ENCODE data around the gene HACD2. TPM values are rescaled to one million over a fixed set of nuclear protein-coding genes. Genes with fewer than 3 reads are reported as not detected.

Gene HACD2
- total and polyA plus RNA-seq, 2 donors (not counting 3 experiments of a cell fraction or from before 2014, with no cell fraction given), result 17.0 to 20.9 TPM

GRCh38 chr3:123562547-123562946 is 22.3 kb downstream of the HACD2 start:
- no peak for FAIRE-seq

More at GRCh38 chr3:123562547-123562946, 22.3 kb downstream of the HACD2 start:
- Histone ChIP-seq H3K4me3 (replicated peaks in 1 of 3; ENCODE audit: insufficient read depth in 1 of 3, low read depth in 1 of 3, low read length in 3 of 3) (no peak overlapping the region), H3K79me2 (ENCODE audit: control insufficient read depth, insufficient read depth, low read length) (no peaks in the 10 kb centered on the region), H3K9me3 (replicated peaks; ENCODE audit: control insufficient read depth, insufficient read depth, low read length) (no peaks in the 10 kb centered on the region), H3K9ac (replicated peaks; ENCODE audit: extremely low read depth, insufficient read depth, low read length) (no peak overlapping the region), H3K36me3 (ENCODE audit: control insufficient read depth in 2 of 2, extremely low read depth in 1 of 2, insufficient read depth in 2 of 2, low read length in 2 of 2) (peaks cover 0 to 2% of the 10 kb centered on the region in 2 experiments), H3K9me1 (replicated peaks; ENCODE audit: control insufficient read depth, extremely low read depth, insufficient read depth, low read length) (no peaks in the 10 kb centered on the region), H3K27ac (ENCODE audit: insufficient read depth, low read depth, low read length) (no peak overlapping the region), H4K20me1 (replicated peaks; ENCODE audit: control insufficient read depth, extremely low read depth, insufficient read depth, low read length) (no peaks in the 10 kb centered on the region), H3K4me1 (ENCODE audit: control insufficient read depth, extremely low read depth, insufficient read depth, low read length) (no peaks in the 10 kb centered on the region), H3K4me2 (ENCODE audit: insufficient read depth, low read length) (no peak overlapping the region), H2AFZ (ENCODE audit: low read depth, low read length) (no peak overlapping the region), H3K27me3 (ENCODE audit: control insufficient read depth in 2 of 2, insufficient read depth in 2 of 2, low read length in 2 of 2) (no peaks in the 10 kb centered on the region)
- POLR2A ChIA-PET, result no interaction called here
- TF ChIP-seq CTCF (IDR thresholded peaks at IDR 0.05; ENCODE audit: extremely low read depth in 1 of 2, insufficient read depth in 1 of 2, low read depth in 1 of 2, low read length in 2 of 2), result no peak
- TF ChIP-seq JUN (IDR thresholded peaks at IDR 0.05; ENCODE audit: borderline replicate concordance, insufficient read depth, insufficient read length, low read depth), result no peak
- TF ChIP-seq FOS (IDR thresholded peaks at IDR 0.05; ENCODE audit: borderline replicate concordance, insufficient read depth, low read length), result no peak
- TF ChIP-seq POLR2A (IDR thresholded peaks at IDR 0.05; ENCODE audit: low read depth, low read length), result no peak
- no peak for TF ChIP-seq MYC (IDR thresholded peaks at IDR 0.05; ENCODE audit: low read depth, low read length)
- TF ChIP-seq MAX (IDR thresholded peaks at IDR 0.05; ENCODE audit: insufficient read depth, insufficient read length), result no peak
- TF ChIP-seq GATA2 (IDR thresholded peaks at IDR 0.05; ENCODE audit: insufficient read depth, insufficient read length, low read depth, low read length), result no peak
- TF ChIP-seq EZH2 (IDR thresholded peaks at IDR 0.05; ENCODE audit: borderline replicate concordance, low read depth, low read length, severe bottlenecking), result no peak
- no peak for TF ChIP-seq POLR2AphosphoS5 (IDR thresholded peaks at IDR 0.05; ENCODE audit: insufficient read depth, low read depth, low read length)
- DNase-seq (ENCODE audit: low read depth, low spot score), result no peak
- intact Hi-C loops (cut with micrococcal nuclease), result no loop called here
- dilution Hi-C loops (cut with MboI; ENCODE audit: extremely low pct_ligation_motif_present, low sequenced_read_pairs), result no loop called here
- no TSS peak for BruUV-seq (replicated peaks)
- CTCF ChIA-PET, result interaction anchor here (0.6 to 8.0 kb wide), 7 partner anchors 9 to 1033 kb away, joined by 3 to 151 read pairs (median 3); no protein-coding TSS in a partner anchor

Measured in endothelial cell of umbilical vein (primary cell).